SU-DHL-6 (cell line): ENCODE results near the gene GPD2.
"Not testable (repeated sequence)": the region's sequence is repeated elsewhere in the genome, so short reads cannot be mapped to it uniquely, and the experiment has no call there.

Experiments used
- H2AFZ ChIP-seq: fragments of 200-600 bp; sonication (generic); 2 replicates; pipeline ENCODE4 v1.6.1; 2014; ENCODE audit warnings: low read depth, mild to moderate bottlenecking, moderate library complexity, mixed read lengths, antibody characterized with exemption, low read length; ENCODE audit not compliant: severe bottlenecking
- H3F3A ChIP-seq: fragments of 200-600 bp; shearing (Covaris generic); 2 replicates; pipeline ENCODE4 v1.6.0; 2016; ENCODE audit warnings: antibody characterized with exemption, mild to moderate bottlenecking; ENCODE audit not compliant: insufficient read depth
- H3K27ac ChIP-seq: fragments of 200-600 bp; sonication (generic); 2 replicates; pipeline ENCODE4 v1.5.1; 2016; ENCODE audit warnings: low read depth, mild to moderate bottlenecking, low read length, moderate library complexity, mixed read lengths
- H3K27me3 ChIP-seq: fragments of 200-600 bp; sonication (generic), shearing (Covaris generic); 2 replicates; pipeline ENCODE4 v1.6.0; 2014; ENCODE audit warnings: mild to moderate bottlenecking, low read length
- H3K36me3 ChIP-seq: fragments of 200-600 bp; sonication (generic); 2 replicates; pipeline ENCODE4 v1.6.1; 2014; ENCODE audit warnings: mild to moderate bottlenecking, low read length, mixed read lengths
- H3K4me2 ChIP-seq: fragments of 300-600, 200-600 bp; shearing (Covaris generic), sonication (generic); 2 replicates; pipeline ENCODE4 v1.6.0; 2014; ENCODE audit warnings: low read length, low read depth, mild to moderate bottlenecking; ENCODE audit not compliant: poor library complexity, severe bottlenecking
- H3K4me3 ChIP-seq: fragments of 200-600 bp; sonication (generic); 2 replicates; pipeline ENCODE4 v1.5.1; 2014; ENCODE audit warnings: antibody characterized with exemption, low read length, mild to moderate bottlenecking, mixed read lengths; ENCODE audit not compliant: insufficient read depth, poor library complexity, severe bottlenecking
- H3K79me2 ChIP-seq: fragments of 200-600 bp; sonication (generic); 2 replicates; pipeline ENCODE4 v1.6.1; 2014; ENCODE audit warnings: mild to moderate bottlenecking, low read length, moderate library complexity; ENCODE audit not compliant: insufficient read depth
- H3K9ac ChIP-seq: fragments of 200-600 bp; sonication (generic); 2 replicates; pipeline ENCODE4 v1.7.0; 2014; ENCODE audit warnings: mild to moderate bottlenecking, low read length
- H3K9me2 ChIP-seq: fragments of 200-600 bp; sonication (generic); replicated peaks from 2 replicates; pipeline ENCODE4 v1.6.1; 2014; ENCODE audit warnings: low read length; ENCODE audit not compliant: insufficient read depth
- H3K9me3 ChIP-seq: fragments of 200-600 bp; sonication (generic); 2 replicates; pipeline ENCODE4 v1.6.1; 2014; ENCODE audit warnings: low read length, mixed read lengths; ENCODE audit not compliant: insufficient read depth
- H4K20me1 ChIP-seq: fragments of 200-600 bp; sonication (generic); 2 replicates; pipeline ENCODE4 v1.6.1; 2014; ENCODE audit warnings: low read depth, mild to moderate bottlenecking, antibody characterized with exemption, low read length, moderate library complexity, mixed read lengths
- CTCF ChIP-seq: fragments of 200-600 bp; sonication (generic); IDR thresholded peaks from one replicate; pipeline ENCODE4 v1.5.1; 2017; ENCODE audit warnings: antibody characterized with exemption, mild to moderate bottlenecking, low read length, moderate library complexity; ENCODE audit not compliant: insufficient read depth, poor library complexity, severe bottlenecking
- EZH2phosphoT487 ChIP-seq: fragments of 200-600 bp; sonication (generic), shearing (Covaris generic); conservative IDR thresholded peaks from 2 replicates; pipeline ENCODE4 v1.6.1; 2018; ENCODE audit warnings: mild to moderate bottlenecking, antibody characterized with exemption, low read length, moderate library complexity, mixed read lengths

The GPD2 gene

GRCh38 chr2:156492979-156493378, 56.8 kb downstream of the GPD2 start:
- H4K20me1 ChIP-seq: no peaks in the 10 kb centered on the region
- no peak overlapping the region for H3K4me2 ChIP-seq
- no peak for TF ChIP-seq EZH2phosphoT487
- TF ChIP-seq CTCF: no peak
- H3K9me2 ChIP-seq: no peaks in the 10 kb centered on the region
- H3K9me3 ChIP-seq: no peaks in the 10 kb centered on the region
- H3K27ac ChIP-seq: no peak overlapping the region
- no peaks in the 10 kb centered on the region for H3K36me3 ChIP-seq
- H3K9ac ChIP-seq: no peak overlapping the region
- H3K27me3 ChIP-seq: no peaks in the 10 kb centered on the region
- no peak overlapping the region for H3K4me3 ChIP-seq
- H3K79me2 ChIP-seq: no peaks in the 10 kb centered on the region
- H2AFZ ChIP-seq: no peak overlapping the region
- H3F3A ChIP-seq: no peaks in the 10 kb centered on the region

GRCh38 chr2:156495998-156496397, 59.8 kb downstream of the GPD2 start:
- not testable (repeated sequence) for H3K9ac ChIP-seq, H3K27me3 ChIP-seq, H3K79me2 ChIP-seq, H3K9me2 ChIP-seq, H3K4me2 ChIP-seq, H3K36me3 ChIP-seq, H2AFZ ChIP-seq, H3K27ac ChIP-seq, H3K4me3 ChIP-seq, H3K9me3 ChIP-seq, H3F3A ChIP-seq, H4K20me1 ChIP-seq

- Histone ChIP-seq H3K4me2 (no peak overlapping the region), H3F3A (no peaks in the 10 kb centered on the region), H3K36me3 (no peaks in the 10 kb centered on the region), H3K27ac (no peak overlapping the region), H2AFZ (no peak overlapping the region), H4K20me1 (no peaks in the 10 kb centered on the region), H3K9me2 (no peaks in the 10 kb centered on the region), H3K9me3 (no peaks in the 10 kb centered on the region), H3K9ac (no peak overlapping the region), H3K79me2 (no peaks in the 10 kb centered on the region), H3K27me3 (no peaks in the 10 kb centered on the region), H3K4me3 (no peak overlapping the region)
- TF ChIP-seq EZH2phosphoT487 (no peak), CTCF (no peak)
These were observed 69.5 kb downstream of the GPD2 start for GRCh38 chr2:156505696-156506095.

- no peaks in the 10 kb centered on the region for H3K27me3 ChIP-seq
- H3K27ac ChIP-seq: no peak overlapping the region
- H3K4me3 ChIP-seq: no peak overlapping the region
- no peak for TF ChIP-seq CTCF
- TF ChIP-seq EZH2phosphoT487: no peak
- no peaks in the 10 kb centered on the region for H4K20me1 ChIP-seq
- H3K36me3 ChIP-seq: no peaks in the 10 kb centered on the region
- H3F3A ChIP-seq: no peaks in the 10 kb centered on the region
- H3K9me2 ChIP-seq: no peaks in the 10 kb centered on the region
- no peak overlapping the region for H3K9ac ChIP-seq
- no peak overlapping the region for H2AFZ ChIP-seq
- no peaks in the 10 kb centered on the region for H3K79me2 ChIP-seq
- H3K9me3 ChIP-seq: no peaks in the 10 kb centered on the region
- H3K4me2 ChIP-seq: no peak overlapping the region
These were observed 74.9 kb downstream of the GPD2 start for GRCh38 chr2:156511122-156511521.
